ENCODE data around the gene DLK2. TPM values are rescaled to one million over a fixed set of nuclear protein-coding genes. Genes with fewer than 3 reads are reported as not detected.

DLK2 gene
- total RNA-seq, 4 donors from 2014 or later, result 0.20 TPM; not detected in 3

DNA sequence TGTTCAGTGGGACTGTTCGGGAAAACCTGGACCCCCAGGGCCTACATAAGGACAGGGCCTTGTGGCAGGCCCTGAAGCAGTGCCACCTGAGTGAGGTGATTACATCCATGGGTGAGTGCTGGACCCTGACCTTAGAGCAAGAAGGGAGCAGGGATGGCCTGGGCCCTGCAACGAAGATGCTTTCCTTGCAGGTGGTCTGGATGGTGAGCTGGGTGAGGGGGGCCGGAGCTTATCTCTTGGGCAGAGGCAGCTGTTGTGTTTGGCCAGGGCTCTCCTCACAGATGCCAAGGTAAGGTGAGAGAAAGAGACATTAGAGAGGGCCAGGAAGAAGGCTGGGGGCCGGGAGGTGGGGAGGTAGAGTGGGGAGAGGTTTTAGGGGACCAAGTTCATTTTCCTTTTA lies 6.4 kb downstream of the DLK2 start:
- intact Hi-C loops (cut with DNase I; ENCODE audit: low total_unique reads) (no loop called here), in situ Hi-C loops (cut with MboI; ENCODE audit: low sequenced_read_pairs in 4 of 4) (no loop called here)

DNA sequence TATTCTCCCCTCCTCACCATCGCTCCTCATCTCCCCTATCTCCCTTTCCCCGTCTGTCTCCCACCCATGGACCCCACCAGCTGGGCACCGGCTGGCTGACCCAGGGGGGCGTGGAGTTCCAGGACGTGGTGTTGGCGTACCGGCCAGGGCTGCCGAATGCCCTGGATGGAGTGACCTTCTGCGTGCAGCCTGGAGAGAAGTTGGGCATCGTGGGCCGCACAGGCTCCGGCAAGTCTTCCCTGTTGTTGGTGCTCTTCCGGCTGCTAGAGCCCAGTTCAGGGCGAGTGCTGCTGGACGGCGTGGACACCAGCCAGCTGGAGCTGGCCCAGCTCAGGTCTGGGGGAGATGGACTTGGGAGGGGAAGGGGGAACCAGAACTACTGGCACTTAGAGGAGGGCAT lies 7.7 kb downstream of the DLK2 start:
- in situ Hi-C loops (cut with MboI; ENCODE audit: low sequenced_read_pairs in 4 of 4) (no loop called here), intact Hi-C loops (cut with DNase I; ENCODE audit: low total_unique reads) (no loop called here)
- Histone ChIP-seq H3K27ac (no peak overlapping the region), H3K9me3 (no peaks in the 10 kb centered on the region), H3K36me3 (peaks cover 0 to 87% of the 10 kb centered on the region in 2 donors), H3K27me3 (no peaks in the 10 kb centered on the region), H3K4me1 (no peaks in the 10 kb centered on the region), H3K4me3 (no peak overlapping the region)
- no peak for ATAC-seq
- TF ChIP-seq, protein P1, sequence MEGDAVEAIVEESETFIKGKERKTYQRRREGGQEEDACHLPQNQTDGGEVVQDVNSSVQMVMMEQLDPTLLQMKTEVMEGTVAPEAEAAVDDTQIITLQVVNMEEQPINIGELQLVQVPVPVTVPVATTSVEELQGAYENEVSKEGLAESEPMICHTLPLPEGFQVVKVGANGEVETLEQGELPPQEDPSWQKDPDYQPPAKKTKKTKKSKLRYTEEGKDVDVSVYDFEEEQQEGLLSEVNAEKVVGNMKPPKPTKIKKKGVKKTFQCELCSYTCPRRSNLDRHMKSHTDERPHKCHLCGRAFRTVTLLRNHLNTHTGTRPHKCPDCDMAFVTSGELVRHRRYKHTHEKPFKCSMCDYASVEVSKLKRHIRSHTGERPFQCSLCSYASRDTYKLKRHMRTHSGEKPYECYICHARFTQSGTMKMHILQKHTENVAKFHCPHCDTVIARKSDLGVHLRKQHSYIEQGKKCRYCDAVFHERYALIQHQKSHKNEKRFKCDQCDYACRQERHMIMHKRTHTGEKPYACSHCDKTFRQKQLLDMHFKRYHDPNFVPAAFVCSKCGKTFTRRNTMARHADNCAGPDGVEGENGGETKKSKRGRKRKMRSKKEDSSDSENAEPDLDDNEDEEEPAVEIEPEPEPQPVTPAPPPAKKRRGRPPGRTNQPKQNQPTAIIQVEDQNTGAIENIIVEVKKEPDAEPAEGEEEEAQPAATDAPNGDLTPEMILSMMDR (IDR thresholded peaks at IDR 0.05 in 4 of 5, conservative IDR thresholded peaks at IDR 0.05 in 1 of 5), result no peak
- no peak for TF ChIP-seq POLR2A (IDR thresholded peaks at IDR 0.05)
- no peak for DNase-seq

More for the DNA sequence above, 6.4 kb downstream of the DLK2 start:
- Histone ChIP-seq H3K27ac (no peak overlapping the region), H3K4me1 (no peaks in the 10 kb centered on the region), H3K36me3 (peaks cover 0 to 74% of the 10 kb centered on the region in 2 donors), H3K4me3 (no peak overlapping the region), H3K9me3 (no peaks in the 10 kb centered on the region), H3K27me3 (no peaks in the 10 kb centered on the region)
- no peak for ATAC-seq
- DNase-seq, result no peak
- TF ChIP-seq POLR2A (IDR thresholded peaks at IDR 0.05), result no peak
- TF ChIP-seq, protein P1 (IDR thresholded peaks at IDR 0.05 in 4 of 5, conservative IDR thresholded peaks at IDR 0.05 in 1 of 5), result no peak

DNA sequence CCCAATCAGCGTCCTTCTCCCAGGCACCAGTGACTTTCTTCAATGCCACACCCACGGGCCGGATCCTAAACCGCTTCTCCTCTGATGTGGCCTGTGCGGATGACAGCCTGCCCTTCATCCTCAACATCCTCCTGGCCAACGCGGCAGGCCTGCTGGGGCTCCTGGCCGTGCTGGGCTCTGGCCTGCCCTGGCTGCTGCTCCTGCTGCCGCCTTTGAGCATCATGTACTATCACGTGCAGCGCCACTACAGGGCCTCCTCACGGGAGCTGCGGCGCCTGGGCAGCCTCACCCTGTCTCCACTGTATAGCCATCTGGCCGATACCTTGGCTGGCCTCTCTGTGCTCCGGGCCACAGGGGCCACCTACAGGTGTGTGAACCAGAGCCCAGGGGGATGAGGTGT lies 9.8 kb downstream of the DLK2 start:
- H3K27me3 ChIP-seq, result no peaks in the 10 kb centered on the region
- H3K36me3 ChIP-seq, result peaks cover 0 to 93% of the 10 kb centered on the region in 2 donors
- intact Hi-C loops (cut with DNase I; ENCODE audit: low total_unique reads) (no loop called here), in situ Hi-C loops (cut with MboI; ENCODE audit: low sequenced_read_pairs in 4 of 4) (no loop called here)
- TF ChIP-seq, protein P1 (IDR thresholded peaks at IDR 0.05 in 4 of 5, conservative IDR thresholded peaks at IDR 0.05 in 1 of 5), result no peak
- no peak for TF ChIP-seq POLR2A (IDR thresholded peaks at IDR 0.05)
- ATAC-seq, result no peak
- H3K27ac ChIP-seq, result no peak overlapping the region
- H3K4me3 ChIP-seq, result no peak overlapping the region
- H3K9me3 ChIP-seq, result no peaks in the 10 kb centered on the region
- no peak for DNase-seq
- H3K4me1 ChIP-seq, result no peaks in the 10 kb centered on the region

DNA sequence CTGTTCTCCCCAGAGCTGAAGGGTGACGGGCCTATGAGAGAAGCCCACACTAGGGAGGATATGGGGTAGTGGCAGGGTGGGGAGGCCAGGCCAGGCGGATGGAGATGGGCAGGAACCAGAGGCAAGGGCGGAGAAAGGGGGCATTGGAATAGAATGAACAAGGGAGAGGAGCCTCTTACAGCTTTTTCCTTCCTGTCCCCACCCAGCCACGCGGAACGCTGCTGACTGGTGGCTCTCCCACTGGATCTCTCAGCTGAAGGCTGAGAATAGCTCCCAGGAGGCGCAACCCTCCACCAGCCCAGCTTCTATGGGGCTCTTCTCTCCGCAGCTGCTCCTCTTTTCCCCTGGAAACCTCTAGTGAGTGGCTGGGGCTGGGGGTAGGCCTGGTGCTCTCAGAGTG lies 10.8 kb downstream of the DLK2 start:
- no peak for DNase-seq
- Histone ChIP-seq H3K36me3 (peaks cover 0 to 92% of the 10 kb centered on the region in 2 donors), H3K27ac (no peak overlapping the region), H3K4me1 (no peaks in the 10 kb centered on the region), H3K4me3 (no peak overlapping the region), H3K9me3 (no peaks in the 10 kb centered on the region), H3K27me3 (no peaks in the 10 kb centered on the region)
- intact Hi-C loops (cut with DNase I; ENCODE audit: low total_unique reads), result no loop called here
- no peak for ATAC-seq
- TF ChIP-seq, protein P1 (IDR thresholded peaks at IDR 0.05 in 4 of 5, conservative IDR thresholded peaks at IDR 0.05 in 1 of 5), result no peak
- no peak for TF ChIP-seq POLR2A (IDR thresholded peaks at IDR 0.05)
- in situ Hi-C loops (cut with MboI; ENCODE audit: low sequenced_read_pairs in 4 of 4), result no loop called here

DNA sequence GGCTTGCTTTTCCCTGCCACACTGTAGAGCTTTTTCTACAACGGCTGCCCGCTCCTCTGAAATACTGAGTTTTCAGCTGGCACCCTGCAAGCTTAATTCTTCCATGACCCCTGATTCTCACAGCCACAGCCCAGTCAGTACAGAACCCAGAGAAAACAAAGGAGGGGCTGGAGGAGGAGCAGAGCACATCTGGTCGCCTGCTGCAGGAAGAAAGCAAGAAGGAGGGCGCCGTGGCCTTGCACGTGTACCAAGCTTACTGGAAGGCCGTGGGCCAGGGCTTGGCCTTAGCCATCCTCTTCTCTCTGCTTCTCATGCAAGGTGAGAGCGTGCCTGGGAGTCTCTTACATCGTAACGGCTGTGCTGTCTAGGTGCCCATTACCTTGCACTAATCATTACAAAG lies 11.3 kb downstream of the DLK2 start:
- intact Hi-C loops (cut with DNase I; ENCODE audit: low total_unique reads) (no loop called here), in situ Hi-C loops (cut with MboI; ENCODE audit: low sequenced_read_pairs in 4 of 4) (no loop called here)
- H3K4me3 ChIP-seq, result no peak overlapping the region
- no peaks in the 10 kb centered on the region for H3K9me3 ChIP-seq
- no peaks in the 10 kb centered on the region for H3K27me3 ChIP-seq
- TF ChIP-seq POLR2A (IDR thresholded peaks at IDR 0.05), result no peak
- TF ChIP-seq, protein P1 (IDR thresholded peaks at IDR 0.05 in 4 of 5, conservative IDR thresholded peaks at IDR 0.05 in 1 of 5), result no peak
- peaks cover 0 to 92% of the 10 kb centered on the region in 2 donors for H3K36me3 ChIP-seq
- H3K27ac ChIP-seq, result no peak overlapping the region
- ATAC-seq (no peak), DNase-seq (no peak)
- H3K4me1 ChIP-seq, result no peaks in the 10 kb centered on the region
